GM12873 (cell line): Measurements from ENCODE around the gene CD2.

Experiments used
- CTCF ChIP-seq: IDR thresholded peaks from 2 replicates; pipeline ENCODE4 v1.5.1; 2012; ENCODE audit warnings: low read depth, mild to moderate bottlenecking, moderate library complexity, low read length, control low read depth; ENCODE audit not compliant: insufficient read depth; ENCODE audit errors: missing control alignments

Gene CD2

DNA sequence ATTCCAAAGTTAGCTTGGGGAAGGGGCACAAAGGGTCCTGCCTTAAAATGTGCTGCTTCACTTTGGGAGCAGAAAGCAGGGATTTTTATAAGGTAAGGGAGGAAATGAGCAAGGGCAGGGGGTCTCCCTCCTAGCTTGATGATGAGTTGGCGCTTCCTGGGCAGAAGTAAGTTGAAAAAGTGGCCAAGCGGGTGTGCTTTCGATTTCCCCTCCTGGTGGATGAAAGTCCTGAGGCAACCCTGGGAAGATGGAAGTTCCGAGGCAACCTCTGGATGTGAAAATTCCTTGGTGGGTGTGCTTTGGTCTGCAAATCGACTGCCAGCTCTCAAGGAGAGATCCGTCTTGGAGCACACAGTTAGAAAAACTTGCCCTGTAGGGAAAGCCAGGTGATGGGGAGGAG lies 41.7 kb upstream of the CD2 start:
- TF ChIP-seq CTCF, result no peak

GRCh38 chr1:116713474-116713873 lies 40.8 kb upstream of the CD2 start:
- TF ChIP-seq CTCF, result no peak

DNA sequence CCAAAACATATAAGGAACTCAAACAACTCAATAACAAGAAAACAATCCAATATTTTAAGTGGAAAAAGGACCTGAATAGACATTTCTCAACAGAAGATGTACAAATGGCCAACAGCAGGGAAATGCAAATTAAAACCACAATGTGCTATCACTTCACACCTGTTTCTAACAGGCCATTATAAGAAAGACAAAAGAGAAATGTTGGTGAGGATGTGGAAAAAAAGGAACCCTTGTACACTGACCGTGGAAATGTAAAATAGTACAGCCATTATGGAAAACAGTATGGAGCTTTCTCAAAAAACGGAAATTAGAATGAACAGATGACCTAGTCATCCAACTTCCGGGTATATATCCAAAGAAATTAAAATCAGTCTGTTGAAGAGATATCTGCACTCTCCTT lies 37.8 kb upstream of the CD2 start:
- TF ChIP-seq CTCF, result no peak

- TF ChIP-seq CTCF, result no peak
Observed at GRCh38 chr1:116717318-116717717, 36.9 kb upstream of the CD2 start.

DNA sequence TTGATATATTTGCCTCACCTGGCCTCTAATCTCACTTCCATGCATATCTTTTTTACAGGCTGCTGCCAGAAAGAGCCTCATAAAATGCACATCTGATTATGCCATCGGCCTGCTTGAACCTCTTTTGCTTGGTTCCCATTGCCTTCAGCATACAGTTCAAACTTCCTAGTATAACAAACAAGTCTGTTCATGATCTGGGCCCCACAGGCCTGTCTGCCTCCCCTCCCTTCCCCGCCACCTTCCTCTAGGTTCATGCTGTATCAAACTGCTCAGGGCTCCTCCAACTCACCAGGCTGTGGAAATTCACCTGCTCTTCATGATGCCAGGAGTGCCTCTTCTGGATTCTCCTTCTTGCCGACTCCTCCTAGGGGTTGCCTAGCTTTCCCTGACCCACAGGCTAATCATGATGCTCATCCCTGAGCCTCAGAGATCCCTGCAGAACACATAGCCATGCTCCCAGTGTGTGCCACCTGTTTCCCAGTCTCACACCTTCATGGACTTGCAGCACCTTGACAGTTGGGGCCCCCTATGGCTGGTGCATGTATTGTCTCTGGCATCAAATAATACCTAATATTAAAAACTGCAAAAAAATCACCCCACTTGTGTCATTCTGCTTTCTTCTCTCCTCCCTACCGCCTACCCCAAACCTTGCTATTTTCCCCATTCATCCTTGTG lies 33.7 kb upstream of the CD2 start:
- no peak for TF ChIP-seq CTCF

DNA sequence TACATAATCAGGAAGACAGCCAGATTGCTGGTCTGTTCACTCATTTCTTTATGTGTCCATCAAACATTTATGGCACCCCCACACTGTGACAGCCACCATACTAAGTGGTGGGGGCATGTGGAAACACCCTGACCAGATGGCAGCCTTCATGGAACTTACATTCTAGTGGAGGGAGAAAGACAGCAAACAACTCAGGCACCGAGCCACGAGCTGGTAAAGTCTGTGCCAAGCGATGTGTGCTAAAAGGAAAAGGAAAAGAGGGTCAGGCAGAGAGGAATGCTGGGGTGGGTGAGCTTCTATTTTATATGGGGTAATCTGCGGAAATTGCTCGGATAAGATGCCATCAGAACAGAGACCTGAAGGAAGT lies 33.2 kb upstream of the CD2 start:
- TF ChIP-seq CTCF, result no peak

GRCh38 chr1:116721451-116722007 lies 32.7 kb upstream of the CD2 start:
- TF ChIP-seq CTCF, result no peak
